ENCODE measurements around the gene PFKFB1. TPM values are rescaled to one million over a fixed set of nuclear protein-coding genes. Genes with fewer than 3 reads are reported as not detected.

The PFKFB1 gene
- total and polyA plus RNA-seq, 9 of the 15 experiments (the other 6 are each of a cell fraction or from before 2014, with no cell fraction given): 0.07 to 0.24 (median 0.15) TPM; not detected in 2

- TF ChIP-seq SUPT5H (IDR thresholded peaks at IDR 0.05) (no peak), ARHGAP35 (IDR thresholded peaks at IDR 0.05; ENCODE audit: partially characterized antibody) (no peak), PRDM10 (IDR thresholded peaks at IDR 0.05; ENCODE audit: partially characterized antibody) (peak; percentile 34), ZNF717 (CRISPR knock-in tag; IDR thresholded peaks at IDR 0.05) (no peak), RNF219 (CRISPR knock-in tag; IDR thresholded peaks at IDR 0.05) (no peak), NONO (IDR thresholded peaks at IDR 0.05; ENCODE audit: low read depth in 2 of 2, low read length in 1 of 2) (no peak), MEF2A (IDR thresholded peaks at IDR 0.05; ENCODE audit: control insufficient read depth, low read depth, low read length) (no peak)
- in situ Hi-C loops (cut with MboI): no loop called here
- POLR2A ChIA-PET: interaction anchor here (0.6 kb wide), 1 partner anchor 520 kb away, joined by 3 read pairs; no protein-coding TSS in a partner anchor
Observed at GRCh38 chrX:54950730-54951375, 43.1 kb downstream of the PFKFB1 start.

More at GRCh38 chrX:54950730-54951375, 43.1 kb downstream of the PFKFB1 start:
- intact Hi-C loops (cut with micrococcal nuclease): no loop called here
- CTCF ChIA-PET (ENCODE audit: low intra/inter-chr PET ratio): no interaction called here
- peaks cover 0 to 5% of the 10 kb centered on the region in 2 experiments; a peak in 1 of 5 replicates for H3K4me1 ChIP-seq (replicated peaks in 1 of 2; ENCODE audit: control insufficient read depth in 2 of 2, insufficient read depth in 2 of 2, low read length in 2 of 2)
- no peak overlapping the region for H2AFZ ChIP-seq (ENCODE audit: low read depth, low read length)
- DNase-seq (ENCODE audit: extremely low read depth in 1 of 4, low spot score in 3 of 4) (no peak), ATAC-seq (no peak), FAIRE-seq (no peak)
- no peak overlapping the region for H3K4me2 ChIP-seq (ENCODE audit: insufficient read depth, low read length)
- 22% methylated on average over 4 of the region's 8 CpGs for WGBS (ENCODE audit: insufficient coverage, low coverage, missing lambda C conversion rate)
- no peaks in the 10 kb centered on the region for H3K9me1 ChIP-seq (ENCODE audit: control insufficient read depth, insufficient read depth, low read length)
- no peaks in the 10 kb centered on the region for H3K36me3 ChIP-seq (ENCODE audit: control insufficient read depth, insufficient read depth, low read length)
- BruUV-seq (replicated peaks): no TSS peak
- no peak overlapping the region for H3K27ac ChIP-seq (ENCODE audit: extremely low read depth, low read depth, low read length)
- peaks cover 0 to 9% of the 10 kb centered on the region in 2 experiments; a peak in 1 of 5 replicates for H3K27me3 ChIP-seq (ENCODE audit: control insufficient read depth in 2 of 2, insufficient read depth in 2 of 2, low read length in 2 of 2)
- no peak overlapping the region for H3K4me3 ChIP-seq
- no peak overlapping the region for H3K9ac ChIP-seq (ENCODE audit: insufficient read depth in 1 of 2, low read depth in 2 of 2, low read length in 2 of 2)
- H3K79me2 ChIP-seq (ENCODE audit: control insufficient read depth, insufficient read depth, low read length): no peaks in the 10 kb centered on the region
- H4K20me1 ChIP-seq (replicated peaks; ENCODE audit: control insufficient read depth, insufficient read depth, low read length): no peaks in the 10 kb centered on the region; the same call in 1 of the 2 replicates
- no peaks in the 10 kb centered on the region for H3K9me3 ChIP-seq (replicated peaks; ENCODE audit: control insufficient read depth, insufficient read depth, low read depth, low read length)

All from K562 (cell line).